A673 (cell line): Measurements from ENCODE around the gene XPO4.

Experiments used
- CTCF ChIP-seq: fragments of 300-800, 200-600 bp; sonication (generic); conservative IDR thresholded peaks from 2 replicates; pipeline ENCODE4 v1.5.1; 2017; ENCODE audit warnings: low read depth, mild to moderate bottlenecking, antibody characterized with exemption, low read length, moderate library complexity, mixed read lengths
- EZH2 ChIP-seq: fragments of 200-600 bp; sonication (generic); IDR thresholded peaks from 2 replicates; pipeline ENCODE4 v1.6.1; 2017; ENCODE audit warnings: borderline replicate concordance, low read depth, mild to moderate bottlenecking, mixed read lengths, antibody characterized with exemption, low read length; ENCODE audit not compliant: poor library complexity, severe bottlenecking

- no peak for TF ChIP-seq CTCF
- no peak for TF ChIP-seq EZH2
Observed at GRCh38 chr13:20891768-20892167, 10.8 kb downstream of the XPO4 start.
